Esophagus squamous epithelium (tissue), 5 donors: ENCODE results near the gene DDTL. TPM values are rescaled to one million over a fixed set of nuclear protein-coding genes. Genes with fewer than 3 reads are reported as not detected.
"Not testable (repeated sequence)": the region's sequence is repeated elsewhere in the genome, so short reads cannot be mapped to it uniquely, and the experiment has no call there.

Experiments
- DNase-seq: peaks from one replicate; lab custom pipeline; 2025; lab: John Stamatoyannopoulos, UW
- H3K27ac ChIP-seq, 4 donors: fragments of 200-600 bp; sonication (generic); one replicate each; pipeline ENCODE4 v1.5.1; 2016 to 2019; ENCODE audit warnings: mild to moderate bottlenecking in 1 of 4
- H3K27me3 ChIP-seq, 4 donors: fragments of 200-600 bp; sonication (generic); 1 replicate in 3 of 4; 2 replicates in 1 of 4; pipeline versions ENCODE4 v1.5.1 to v1.6.0; 2017 to 2021; ENCODE audit warnings: antibody characterized with exemption in 1 of 4
- H3K36me3 ChIP-seq, 3 donors: fragments of 200-600 bp; sonication (generic); one replicate each; pipeline ENCODE4 v1.5.1; 2016 to 2019
- H3K4me1 ChIP-seq, 3 donors: fragments of 200-600 bp; sonication (generic); one replicate each; pipeline ENCODE4 v1.5.1; 2017 to 2019
- H3K4me3 ChIP-seq, 4 donors: fragments of 200-600 bp; sonication (generic); 1 replicate in 3 of 4; 2 replicates in 1 of 4; pipeline ENCODE4 v1.5.1; 2016 to 2019; ENCODE audit warnings: mild to moderate bottlenecking in 2 of 4, moderate library complexity in 1 of 4
- H3K9me3 ChIP-seq, 3 donors: fragments of 200-600 bp; sonication (generic); one replicate each; pipeline ENCODE4 v1.5.1; 2016 to 2019
- POLR2A ChIP-seq, 4 donors: fragments of 450-650 bp; IDR thresholded peaks; one replicate each; pipeline ENCODE4 v1.6.1; 2017; ENCODE audit warnings: antibody characterized with exemption in 4 of 4, mild to moderate bottlenecking in 4 of 4, moderate library complexity in 3 of 4
- WGBS, 2 donors: methylation state at CpG; one replicate each; pipeline ENCODE4 v1.1.5; 2018; 5-methylcytosine and 5-hydroxymethylcytosine counted together
- intact Hi-C: fragments of 100-400 bp; cut with DNase I; formaldehyde crosslinking; loops from one replicate; pipeline ENCODE4 v1.15.0; 2022
- total RNA-seq, 4 donors: library from RNA; depleted of rRNA; stranded (reverse); fragments of >200 nt; gene quantifications; one replicate each; pipeline ENCODE4 v1.1.0, GENCODE V29; 2016
- TF ChIP-seq, protein P1 (sequence below), 6 experiments: fragments of 450-650 bp in 4 of 6; fragments of 200-600 bp in 2 of 6; sonication (generic) in 2 of 6; IDR thresholded peaks; one replicate each; pipeline ENCODE4 v1.5.1; 2016 to 2019; ENCODE audit warnings: antibody characterized with exemption in 6 of 6, mild to moderate bottlenecking in 4 of 6, moderate library complexity in 4 of 6
- donor health status: DM: yes; HTN: yes; CAD: no.

The DDTL gene
- total RNA-seq, 4 donors from 2014 or later, result 1.9 TPM; not detected in 3

DNA sequence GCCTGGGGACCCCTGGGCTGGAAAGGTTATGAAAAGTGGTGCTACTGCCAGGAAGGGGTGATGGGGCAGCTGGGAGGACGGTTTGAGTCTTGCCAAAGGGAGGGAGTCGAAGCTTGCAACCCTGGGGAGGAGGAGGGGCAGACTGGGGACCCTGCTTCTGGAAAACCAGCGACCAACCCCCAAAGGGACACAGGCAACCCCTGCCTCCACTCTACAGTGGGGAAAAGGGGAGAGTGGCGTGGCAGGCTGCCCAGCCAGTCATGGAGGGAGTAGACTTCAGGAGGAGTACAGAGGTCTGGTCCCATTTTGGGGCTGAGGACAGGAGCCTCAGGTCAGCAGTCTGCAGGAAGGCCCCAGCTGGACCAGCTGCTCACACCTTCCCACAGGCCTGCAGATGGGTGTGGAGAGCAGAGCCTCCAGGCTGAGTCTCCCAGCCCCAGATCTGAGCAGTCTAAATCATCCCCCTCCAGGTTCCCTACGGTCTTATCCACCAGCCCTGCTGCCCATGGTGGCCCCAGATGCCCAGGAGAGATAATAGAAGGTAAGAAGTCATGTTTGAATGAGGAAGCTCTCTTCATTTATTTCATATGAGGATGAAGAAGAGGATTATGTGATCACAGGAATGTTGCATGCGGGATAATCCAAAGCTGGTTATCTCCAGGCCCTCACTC is 4.3 kb downstream of the DDTL start:
- intact Hi-C loops, result loop anchor here (5.0 kb wide), 1 partner anchor 44 kb away; no protein-coding TSS in a partner anchor

DNA sequence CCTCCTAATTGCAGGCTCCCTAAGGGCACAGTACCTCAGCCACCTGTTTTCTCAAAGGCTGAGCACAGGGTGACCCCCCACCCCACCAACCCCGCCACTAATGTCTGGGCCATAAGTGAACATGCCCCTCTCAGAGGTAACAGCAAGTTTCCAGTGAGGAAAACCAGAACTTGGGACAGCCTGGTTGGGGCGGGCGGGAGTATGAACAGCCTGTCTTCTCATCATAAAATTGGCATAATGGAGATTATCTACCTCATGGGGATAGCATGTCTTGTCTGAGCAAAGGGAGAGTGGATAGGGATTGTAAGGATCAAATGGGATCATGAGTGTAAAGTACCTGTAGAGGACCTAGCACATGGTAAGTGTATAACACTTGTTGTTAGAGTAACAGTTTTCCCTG is 5.2 kb downstream of the DDTL start:
- WGBS, 2 donors, result 89% methylated on average over 2 of the region's 3 CpGs; no CpG with 5 or more reads in 1 of the 2 donors
- H3K4me3 ChIP-seq, H3K27me3 ChIP-seq: not testable (repeated sequence)

More for the DNA sequence above, 4.3 kb downstream of the DDTL start:
- Histone ChIP-seq H3K4me3 (no peak overlapping the region), H3K9me3 (no peaks in the 10 kb centered on the region), H3K4me1 (peaks cover 0 to 26% (median 0%) of the 10 kb centered on the region in 3 donors), H3K36me3 (peaks cover 5 to 30% (median 7%) of the 10 kb centered on the region in 3 donors), H3K27ac (no peak overlapping the region), H3K27me3 (no peaks in the 10 kb centered on the region)
- TF ChIP-seq, protein P1, sequence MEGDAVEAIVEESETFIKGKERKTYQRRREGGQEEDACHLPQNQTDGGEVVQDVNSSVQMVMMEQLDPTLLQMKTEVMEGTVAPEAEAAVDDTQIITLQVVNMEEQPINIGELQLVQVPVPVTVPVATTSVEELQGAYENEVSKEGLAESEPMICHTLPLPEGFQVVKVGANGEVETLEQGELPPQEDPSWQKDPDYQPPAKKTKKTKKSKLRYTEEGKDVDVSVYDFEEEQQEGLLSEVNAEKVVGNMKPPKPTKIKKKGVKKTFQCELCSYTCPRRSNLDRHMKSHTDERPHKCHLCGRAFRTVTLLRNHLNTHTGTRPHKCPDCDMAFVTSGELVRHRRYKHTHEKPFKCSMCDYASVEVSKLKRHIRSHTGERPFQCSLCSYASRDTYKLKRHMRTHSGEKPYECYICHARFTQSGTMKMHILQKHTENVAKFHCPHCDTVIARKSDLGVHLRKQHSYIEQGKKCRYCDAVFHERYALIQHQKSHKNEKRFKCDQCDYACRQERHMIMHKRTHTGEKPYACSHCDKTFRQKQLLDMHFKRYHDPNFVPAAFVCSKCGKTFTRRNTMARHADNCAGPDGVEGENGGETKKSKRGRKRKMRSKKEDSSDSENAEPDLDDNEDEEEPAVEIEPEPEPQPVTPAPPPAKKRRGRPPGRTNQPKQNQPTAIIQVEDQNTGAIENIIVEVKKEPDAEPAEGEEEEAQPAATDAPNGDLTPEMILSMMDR (IDR thresholded peaks at IDR 0.05), result no peak
- TF ChIP-seq POLR2A (IDR thresholded peaks at IDR 0.05), result no peak
- WGBS, 2 donors, result 75 to 94% methylated on average over 2 to 3 of the region's 6 CpGs
- no peak for DNase-seq

DNA sequence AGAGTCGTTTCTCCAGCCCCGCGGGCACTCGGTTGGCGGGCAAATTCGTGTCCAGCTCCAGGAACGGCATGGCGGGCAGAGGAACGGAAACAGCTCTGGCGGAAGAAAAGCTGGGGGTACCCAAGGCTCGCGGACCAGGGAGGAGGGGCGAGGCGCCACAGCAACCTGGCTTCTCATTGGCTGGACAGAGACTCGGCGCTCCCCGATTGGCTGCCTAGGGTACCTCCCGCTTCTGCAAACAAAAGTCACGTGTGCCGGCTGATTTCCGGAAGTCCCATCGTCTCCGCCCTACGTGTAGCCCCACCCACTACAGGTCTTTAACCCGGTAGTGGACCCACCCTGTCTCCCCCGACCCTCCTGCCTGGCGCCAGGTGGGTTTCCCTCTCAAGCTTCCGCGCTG is 7.7 kb downstream of the DDTL start, which contains the start of gene DDT:
DDT (minus strand) TSS at position 97 of the 400 bp plus-strand sequence; CDS start at position 70, 27 bp downstream.
- DNase-seq, H3K9me3 ChIP-seq, H3K4me3 ChIP-seq, H3K27ac ChIP-seq, H3K27me3 ChIP-seq: not testable (repeated sequence)
- Histone ChIP-seq H3K36me3 (peaks cover 5 to 27% (median 7%) of the 10 kb centered on the region in 3 donors), H3K4me1 (peaks cover 0 to 23% (median 0%) of the 10 kb centered on the region in 3 donors)
- no CpG with 5 or more reads among the region's 29 CpGs for WGBS, 2 donors
- intact Hi-C loops, result loop anchor here (5.0 kb wide), 1 partner anchor 47 kb away; no protein-coding TSS in a partner anchor

More for the DNA sequence above, 5.2 kb downstream of the DDTL start:
- not testable (repeated sequence) for H3K27ac ChIP-seq, DNase-seq, H3K9me3 ChIP-seq
- intact Hi-C loops, result loop anchor here (5.0 kb wide), 1 partner anchor 45 kb away; no protein-coding TSS in a partner anchor
- H3K36me3 ChIP-seq, result peaks cover 5 to 30% (median 7%) of the 10 kb centered on the region in 3 donors
- peaks cover 0 to 26% (median 0%) of the 10 kb centered on the region in 3 donors for H3K4me1 ChIP-seq

DNA sequence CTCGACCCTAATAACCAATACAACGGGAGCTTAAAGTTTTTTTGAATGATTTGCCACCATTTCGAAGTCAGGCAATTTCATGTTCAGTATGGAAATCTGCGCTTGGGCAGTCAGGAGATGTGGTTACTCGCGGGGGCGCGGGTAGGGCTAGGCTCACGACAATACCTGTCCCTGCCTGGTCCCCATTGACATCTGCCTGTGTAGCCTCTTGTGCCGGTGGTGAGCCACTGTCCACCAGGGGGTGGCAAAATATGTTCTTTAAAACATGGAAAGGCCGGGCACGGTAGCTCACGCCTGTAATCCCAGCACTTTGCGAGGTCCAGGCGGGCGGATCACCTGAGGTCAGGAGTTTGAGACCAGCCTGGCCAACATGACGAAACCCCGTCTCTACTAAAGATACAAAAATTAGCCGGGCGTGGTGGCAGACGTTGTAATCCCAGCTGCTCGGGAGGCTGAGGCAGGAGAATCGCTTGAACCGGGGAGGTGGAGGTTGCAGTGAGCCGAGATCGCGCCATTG is 8.2 kb downstream of the DDTL start:
- peaks cover 5 to 21% (median 7%) of the 10 kb centered on the region in 3 donors for H3K36me3 ChIP-seq
- peaks cover 0 to 17% (median 0%) of the 10 kb centered on the region in 3 donors for H3K4me1 ChIP-seq
- not testable (repeated sequence) for H3K27me3 ChIP-seq, H3K4me3 ChIP-seq, H3K27ac ChIP-seq, DNase-seq, H3K9me3 ChIP-seq
- intact Hi-C loops, result loop anchor here (5.0 kb wide), 1 partner anchor 48 kb away; no protein-coding TSS in a partner anchor
- WGBS, 2 donors, result no CpG with 5 or more reads among the region's 27 CpGs

DNA sequence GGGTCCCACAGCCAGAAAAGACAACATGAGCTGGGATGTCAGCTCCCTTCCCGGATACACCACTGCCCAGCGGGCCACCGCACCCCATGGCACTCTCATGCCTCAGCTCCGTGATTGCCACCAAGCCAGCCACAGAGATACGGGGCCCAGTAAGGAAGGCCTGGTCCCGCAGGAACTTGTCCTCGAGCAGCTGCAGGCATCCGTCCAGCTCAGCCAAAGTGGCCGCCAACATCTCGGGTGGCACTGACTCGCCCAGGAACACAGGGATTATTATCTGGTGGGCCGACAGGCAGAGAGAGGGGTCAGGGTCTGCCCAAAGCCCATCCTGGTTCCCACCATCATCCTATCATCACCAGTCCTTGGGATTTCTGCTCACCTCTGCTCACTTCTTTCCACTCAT is 10.6 kb downstream of the DDTL start:
- WGBS, 2 donors, result no CpG with 5 or more reads among the region's 12 CpGs

DNA sequence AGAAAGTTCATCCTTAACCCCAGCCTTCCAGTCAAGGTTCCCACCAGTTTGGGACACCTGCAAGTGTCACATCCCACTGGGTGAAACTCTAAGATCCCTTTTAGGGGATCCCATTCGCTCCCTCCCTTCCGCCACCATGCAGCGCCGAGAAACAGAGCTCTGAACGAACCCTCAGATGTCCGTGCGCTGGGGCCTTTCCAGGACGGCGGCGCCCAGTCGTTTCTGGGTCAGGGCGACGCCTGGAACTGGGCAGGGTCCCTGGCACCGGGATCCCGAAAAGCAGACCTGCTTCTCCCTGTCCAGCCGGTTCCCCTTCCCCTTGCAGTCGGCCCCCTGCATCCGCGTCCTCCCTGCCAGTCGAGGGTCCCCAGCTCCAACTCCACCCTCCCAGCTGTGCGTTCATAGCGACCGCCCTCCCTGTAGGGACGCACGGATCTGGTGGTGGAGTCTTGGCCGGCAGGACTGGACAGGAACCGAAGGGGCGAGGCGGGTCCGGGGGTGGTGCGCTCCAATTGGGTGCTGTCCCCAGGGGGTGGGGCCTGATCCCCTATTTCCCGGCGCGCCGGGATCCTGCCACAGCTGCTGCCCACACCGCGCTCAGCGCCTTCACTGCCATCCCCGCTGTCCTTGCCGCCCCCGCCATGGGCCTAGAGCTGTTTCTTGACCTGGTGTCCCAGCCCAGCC is 13.0 kb downstream of the DDTL start, which contains the start of gene GSTT2:
GSTT2 (plus strand) TSS at position 578 of the 684 bp plus-strand sequence.
- H3K9me3 ChIP-seq, DNase-seq, H3K4me3 ChIP-seq, H3K27ac ChIP-seq, H3K4me1 ChIP-seq, H3K27me3 ChIP-seq, intact Hi-C loops, H3K36me3 ChIP-seq: not testable (repeated sequence)
- no CpG with 5 or more reads among the region's 41 CpGs for WGBS, 2 donors

More for the DNA sequence above, 10.6 kb downstream of the DDTL start:
- H3K4me1 ChIP-seq, H3K36me3 ChIP-seq, H3K27ac ChIP-seq, intact Hi-C loops, H3K4me3 ChIP-seq, DNase-seq, H3K27me3 ChIP-seq, H3K9me3 ChIP-seq: not testable (repeated sequence)

DNA sequence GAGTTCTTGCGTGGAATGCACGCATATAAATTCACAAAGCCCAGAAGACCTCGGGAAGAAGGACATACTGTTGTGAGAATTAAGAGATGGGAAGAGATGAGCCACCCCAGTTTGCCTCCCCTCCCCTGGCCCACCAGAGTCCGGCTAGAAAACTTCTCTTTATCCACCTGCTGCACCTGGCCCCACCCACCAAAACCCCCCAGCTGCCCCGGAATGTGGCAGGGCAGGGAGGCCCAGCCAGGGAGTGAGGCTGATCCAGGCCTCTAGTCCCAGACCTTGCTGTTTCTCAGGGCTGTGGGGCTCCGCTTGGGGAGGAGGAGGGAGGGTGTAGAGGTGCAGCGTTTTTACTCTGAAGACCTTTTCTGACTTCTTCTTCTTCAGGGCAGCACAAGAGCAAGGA is 13.9 kb downstream of the DDTL start:
- H3K27ac ChIP-seq, H3K36me3 ChIP-seq, H3K4me1 ChIP-seq, H3K27me3 ChIP-seq, H3K9me3 ChIP-seq, intact Hi-C loops, H3K4me3 ChIP-seq, DNase-seq: not testable (repeated sequence)
- no CpG with 5 or more reads among the region's 7 CpGs for WGBS, 2 donors

DNA sequence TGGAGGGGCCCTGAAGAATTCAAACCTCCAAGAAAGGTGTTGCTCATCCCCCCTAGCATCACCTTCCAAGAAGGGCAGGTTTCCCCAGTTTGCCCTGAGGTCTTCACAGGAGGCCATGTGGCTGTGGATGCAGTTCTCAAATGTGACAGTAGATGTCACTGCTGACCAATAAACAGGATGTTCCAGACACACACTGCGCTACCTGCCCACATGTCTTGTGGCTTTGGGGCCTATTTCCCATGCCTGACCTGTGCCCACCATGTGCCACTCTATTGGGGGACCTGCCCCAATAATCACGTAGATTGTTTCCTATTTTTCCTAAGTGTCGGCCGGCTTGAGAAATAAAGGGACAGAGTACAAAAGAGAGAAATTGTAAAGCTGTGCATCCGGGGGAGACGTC is 17.7 kb downstream of the DDTL start:
- no CpG with 5 or more reads among the region's 6 CpGs for WGBS, 2 donors
- Histone ChIP-seq H3K4me3 (no peak overlapping the region), H3K27ac (no peak overlapping the region), H3K27me3 (no peaks in the 10 kb centered on the region), H3K4me1 (no peaks in the 10 kb centered on the region), H3K36me3 (no peaks in the 10 kb centered on the region), H3K9me3 (no peaks in the 10 kb centered on the region)
- TF ChIP-seq, protein P1 (IDR thresholded peaks at IDR 0.05), result peak in 3 of 6 experiments; percentile 16 to 28 (median 25)
- no peak for TF ChIP-seq POLR2A (IDR thresholded peaks at IDR 0.05)
- DNase-seq, result no peak
- intact Hi-C loops, result no loop called here

DNA sequence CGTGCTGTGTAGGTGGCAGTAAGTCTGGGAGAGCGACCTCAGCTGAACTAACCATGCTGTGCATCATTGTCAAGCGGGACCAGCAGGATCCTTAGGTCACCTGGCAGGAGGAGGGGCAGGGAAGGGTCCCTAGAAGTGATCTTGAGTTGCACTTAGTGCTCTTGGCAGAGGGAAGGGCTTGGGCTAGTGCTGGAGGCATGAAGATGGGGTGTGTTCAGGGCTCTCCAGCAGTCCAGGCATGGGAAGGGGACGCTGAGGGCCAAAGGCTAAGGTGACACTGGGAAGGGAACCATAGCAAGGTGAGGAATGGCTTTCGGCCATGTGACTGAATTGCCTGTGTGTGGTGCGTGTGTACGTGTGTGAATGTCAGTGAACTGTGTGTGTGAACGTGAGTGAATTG is 19.4 kb downstream of the DDTL start:
- DNase-seq, H3K36me3 ChIP-seq, H3K27me3 ChIP-seq, H3K4me3 ChIP-seq, intact Hi-C loops, H3K4me1 ChIP-seq, H3K9me3 ChIP-seq, H3K27ac ChIP-seq: not testable (repeated sequence)
- WGBS, 2 donors, result no CpG with 5 or more reads among the region's 8 CpGs

DNA sequence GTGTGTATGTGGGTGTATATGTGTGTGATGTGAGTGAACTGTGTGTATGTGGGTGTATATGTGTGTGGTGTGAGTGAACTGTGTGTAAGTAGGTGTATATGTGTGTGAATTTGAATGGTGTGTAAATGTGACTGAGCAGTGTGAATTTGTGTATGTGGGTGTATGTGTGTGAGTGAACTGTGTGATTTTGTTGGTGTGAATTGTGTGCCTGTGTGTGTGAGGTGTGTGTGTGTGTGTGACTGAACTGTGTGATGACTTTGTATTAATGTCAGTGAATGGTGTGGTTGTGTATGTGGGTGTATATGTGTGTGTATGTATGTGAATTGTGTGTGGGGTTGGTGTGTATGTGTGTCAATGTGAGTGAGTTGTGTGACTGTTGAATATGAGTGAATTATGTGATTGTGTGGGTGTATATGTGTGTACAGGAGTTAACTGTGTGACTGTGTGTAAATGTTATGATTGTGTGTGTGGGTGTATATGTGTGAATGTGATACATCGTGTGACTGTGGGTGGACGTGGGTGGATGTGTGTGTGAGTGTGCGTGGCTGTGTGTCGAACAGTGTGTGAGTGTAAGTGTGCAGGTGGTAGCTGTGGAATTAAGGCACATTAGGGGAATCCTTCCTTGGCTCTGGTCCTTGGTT is 20.0 kb downstream of the DDTL start:
- H3K4me1 ChIP-seq, H3K27me3 ChIP-seq, H3K4me3 ChIP-seq, DNase-seq, H3K27ac ChIP-seq, H3K9me3 ChIP-seq, H3K36me3 ChIP-seq, intact Hi-C loops: not testable (repeated sequence)
- WGBS, 2 donors, result no CpG with 5 or more reads among the region's 4 CpGs
